IMR-90 (cell line): ENCODE measurements around the gene PRSS33. TPM values are rescaled to one million over a fixed set of nuclear protein-coding genes. Genes with fewer than 3 reads are reported as not detected.

Experiments
- ATAC-seq: fragments of 200-7000 bp; cut with Tn5 transposase; 2 replicates; pipeline ENCODE4 v1.9.1; 2020; ENCODE audit warnings: low read depth, mild to moderate bottlenecking, moderate library complexity
- BruUV-seq: library from RNA; stranded (reverse); fragments of 400-500 nt; replicated peaks from 2 replicates; lab custom pipeline; 2021; lab: Mats Ljungman, UMichigan
- CTCF ChIA-PET: fragments of 300-600 bp; formaldehyde crosslinking; extraction: SDS; loops from one replicate; lab custom pipeline; 2021; ENCODE audit warnings: antibody characterized with exemption; lab: Yijun Ruan, JAX
- POLR2A ChIA-PET: fragments of 300-600 bp; sonication (Branson Sonifier 250); formaldehyde crosslinking; loops from one replicate; lab custom pipeline; 2022; ENCODE audit warnings: antibody characterized with exemption; ENCODE audit not compliant: unreplicated experiment; lab: Charles Lee
- DNase-seq: peaks from one replicate; pipeline ENCODE4 v3.0.0; 2013
- H2AFZ ChIP-seq: replicated peaks from 2 replicates; pipeline ENCODE3; 2013; ENCODE audit warnings: low read length, mild to moderate bottlenecking; ENCODE audit not compliant: poor library complexity
- H2AK5ac ChIP-seq: 2 replicates; pipeline ENCODE4 v1.6.1; 2013; ENCODE audit warnings: low read depth, low read length, inconsistent platforms
- H2AK9ac ChIP-seq: replicated peaks from 2 replicates; pipeline ENCODE3; 2013; ENCODE audit warnings: mild to moderate bottlenecking, low read depth, low read length, moderate library complexity; ENCODE audit not compliant: poor library complexity
- H2BK120ac ChIP-seq: 2 replicates; pipeline ENCODE4 v1.6.1; 2013; ENCODE audit warnings: low read depth, low read length, inconsistent platforms
- H2BK15ac ChIP-seq: 3 replicates; pipeline ENCODE4 v1.6.1; 2013; ENCODE audit warnings: low read depth, low read length, inconsistent platforms
- H2BK20ac ChIP-seq: 2 replicates; pipeline ENCODE4 v1.6.1; 2013; ENCODE audit warnings: low read depth, mild to moderate bottlenecking, inconsistent platforms, low read length, moderate library complexity
- H2BK5ac ChIP-seq: 2 replicates; pipeline ENCODE4 v1.6.1; 2013; ENCODE audit warnings: mild to moderate bottlenecking, low read depth, low read length, inconsistent platforms; ENCODE audit not compliant: poor library complexity, severe bottlenecking
- H3K14ac ChIP-seq: replicated peaks from 2 replicates; pipeline ENCODE4 v1.6.1; 2013; ENCODE audit warnings: low read depth, low read length, inconsistent platforms
- H3K18ac ChIP-seq: 2 replicates; pipeline ENCODE4 v1.6.1; 2013; ENCODE audit warnings: low read depth, low read length, control low read depth
- H3K23ac ChIP-seq: 2 replicates; pipeline ENCODE4 v1.6.1; 2013; ENCODE audit warnings: low read depth, low read length, inconsistent platforms
- H3K27ac ChIP-seq: 2 replicates; pipeline ENCODE4 v1.5.1; 2013; ENCODE audit warnings: mild to moderate bottlenecking, control low read depth, low read length; ENCODE audit not compliant: insufficient read depth
- H3K27me3 ChIP-seq: 2 replicates; pipeline ENCODE4 v1.6.1; 2013; ENCODE audit warnings: low read length; ENCODE audit not compliant: control insufficient read depth, insufficient read depth
- H3K36me3 ChIP-seq: 2 replicates; pipeline ENCODE4 v1.6.1; 2013; ENCODE audit warnings: low read length, mixed read lengths; ENCODE audit not compliant: control insufficient read depth, insufficient read depth
- H3K4ac ChIP-seq: 2 replicates; pipeline ENCODE4 v1.6.1; 2013; ENCODE audit warnings: low read depth, low read length, inconsistent platforms
- H3K4me1 ChIP-seq: 2 replicates; pipeline ENCODE4 v1.6.1; 2013; ENCODE audit warnings: low read length, mixed read lengths; ENCODE audit not compliant: control insufficient read depth, insufficient read depth
- H3K4me2 ChIP-seq: 2 replicates; pipeline ENCODE4 v1.6.1; 2013; ENCODE audit warnings: low read depth, mild to moderate bottlenecking, control low read depth, low read length, moderate library complexity
- H3K4me3 ChIP-seq: 2 replicates; pipeline ENCODE4 v1.5.1; 2013; ENCODE audit warnings: low read depth, mild to moderate bottlenecking, control low read depth, low read length, moderate library complexity; ENCODE audit not compliant: insufficient read depth
- H3K56ac ChIP-seq: 2 replicates; pipeline ENCODE4 v1.6.1; 2013; ENCODE audit warnings: low read length, inconsistent platforms; ENCODE audit not compliant: insufficient read depth; ENCODE audit errors: extremely low read depth
- H3K79me1 ChIP-seq, 2 experiments: 2 replicates each; pipeline ENCODE4 v1.6.1; 2013; ENCODE audit warnings: low read length in 2 of 2, inconsistent platforms in 1 of 2, low read depth in 1 of 2
- H3K9ac ChIP-seq: 2 replicates; pipeline ENCODE4 v1.6.1; 2013; ENCODE audit warnings: low read depth, low read length, control low read depth
- H3K9me1 ChIP-seq: 2 replicates; pipeline ENCODE4 v1.6.1; 2013; ENCODE audit warnings: low read length, inconsistent platforms; ENCODE audit not compliant: insufficient read depth
- H3K9me3 ChIP-seq: 2 replicates; pipeline ENCODE4 v1.6.1; 2013; ENCODE audit warnings: low read length; ENCODE audit not compliant: control insufficient read depth, insufficient read depth
- H4K20me1 ChIP-seq: 2 replicates; pipeline ENCODE4 v1.6.1; 2013; ENCODE audit warnings: low read length, inconsistent platforms; ENCODE audit not compliant: insufficient read depth
- H4K5ac ChIP-seq: 2 replicates; pipeline ENCODE4 v1.6.1; 2013; ENCODE audit warnings: mild to moderate bottlenecking, low read depth, low read length, control low read depth
- H4K8ac ChIP-seq, 2 experiments: 2 replicates each; pipeline ENCODE4 v1.6.1; 2013; ENCODE audit warnings: low read depth in 2 of 2, low read length in 2 of 2, control low read depth in 1 of 2, inconsistent platforms in 1 of 2
- H4K91ac ChIP-seq: 2 replicates; pipeline ENCODE4 v1.6.1; 2013; ENCODE audit warnings: low read depth, low read length, inconsistent platforms; ENCODE audit not compliant: insufficient read depth
- BHLHE40 ChIP-seq: fragments of 150-350 bp; IDR thresholded peaks from 2 replicates; pipeline ENCODE4 v1.6.1; 2016; ENCODE audit warnings: mild to moderate bottlenecking, low read depth, low read length
- MAZ ChIP-seq: IDR thresholded peaks from 2 replicates; pipeline ENCODE4 v1.6.1; 2012; ENCODE audit warnings: low read depth, mild to moderate bottlenecking, low read length, improper control_type of control experiment, moderate library complexity, borderline replicate concordance
- whole genome bisulfite sequencing, 2 experiments: methylation state at CpG; one replicate each; pipeline versions ENCODE4 v1.1.5 to v1.1.7; 2013; ENCODE audit warnings: missing lambda C conversion rate in 2 of 2; ENCODE audit not compliant: insufficient read length in 1 of 2; ENCODE audit errors: extremely low coverage in 2 of 2; 5-methylcytosine and 5-hydroxymethylcytosine counted together
- dilution Hi-C: fragments of 300-500 bp; cut with HindIII; formaldehyde crosslinking; loops from one replicate; pipeline ENCODE4 v1.14.3; 2018; ENCODE audit warnings: low sequenced_read_pairs; ENCODE audit not compliant: unreplicated experiment
- in situ Hi-C: fragments of 300-500 bp; cut with MboI; formaldehyde crosslinking; loops from 3 replicates; pipeline ENCODE4 v1.14.3; 2019; ENCODE audit warnings: low sequenced_read_pairs, inconsistent platforms, mixed read lengths
- intact Hi-C: fragments of 100-400 bp; cut with micrococcal nuclease; formaldehyde crosslinking; loops from 2 replicates; pipeline ENCODE4 v1.10.0; 2022
- polyA plus RNA-seq, 3 experiments: library from polyadenylated mRNA; depleted of rRNA; stranded (reverse); fragments of >200 nt; gene quantifications; 2 replicates each; pipeline ENCODE4 v1.2.3, GENCODE V29; 2012; ENCODE audit warnings: low replicate concordance in 1 of 3
- total RNA-seq: library from RNA; depleted of rRNA; stranded (reverse); fragments of >200 nt; gene quantifications from 2 replicates; pipeline ENCODE4 v1.2.3, GENCODE V29; 2012

PRSS33 gene
- total and polyA plus RNA-seq, 2 of the 4 experiments (the other 2 are of a cell fraction), result not detected

- ChIA-PET POLR2A (no interaction called here), CTCF (no interaction called here)
- Histone ChIP-seq H3K27me3 (no peaks in the 10 kb centered on the region), H3K9me1 (peaks cover 15% of the 10 kb centered on the region), H3K4me1 (peaks cover 12% of the 10 kb centered on the region), H3K4ac (peak overlapping the region; percentile 90), H3K79me1 (peaks cover 21 to 75% of the 10 kb centered on the region in 2 experiments), H3K14ac (peak overlapping the region; percentile 96), H3K4me3 (peak overlapping the region; percentile 96), H2BK5ac (peak overlapping the region; percentile 87), H3K9me3 (no peaks in the 10 kb centered on the region), H3K18ac (peak overlapping the region; percentile 31; the same call in 1 of the 2 replicates), H3K27ac (peak overlapping the region; percentile 90), H2AK5ac (peak overlapping the region; percentile 92), H4K91ac (peak overlapping the region; percentile 70), H2BK120ac (peak overlapping the region; percentile 41; the same call in 1 of the 2 replicates), H3K56ac (peak overlapping the region; percentile 73), H4K5ac (0 out of 2 replicates have a peak overlapping the region, but pooled peaks have one; percentile 30), H2AFZ (peak overlapping the region; percentile 90), H2BK20ac (no peak overlapping the region), H4K20me1 (peaks cover 44% of the 10 kb centered on the region), H4K8ac (peak overlapping the region; percentile 76 to 100; a peak in 2 of 4 replicates), H3K23ac (peak overlapping the region; percentile 61), H3K9ac (peak overlapping the region; percentile 91), H2AK9ac (peak overlapping the region; percentile 98), H3K4me2 (peak overlapping the region; percentile 95), H2BK15ac (no peak overlapping the region), H3K36me3 (peaks cover 33% of the 10 kb centered on the region)
- dilution Hi-C loops (no loop called here), intact Hi-C loops (loop anchor here (1.0 kb wide), 1 partner anchor 92 kb away; no protein-coding TSS in a partner anchor), in situ Hi-C loops (no loop called here)
- BruUV-seq, result no TSS peak
- no peak for DNase-seq
- TF ChIP-seq BHLHE40 (peak; percentile 72), MAZ (no peak)
- 0% methylated on average over 31 of the region's 72 CpGs; no CpG with 5 or more reads in 1 of the 2 experiments for WGBS, 2 experiments
- ATAC-seq, result peak; percentile 38
Measured at GRCh38 chr16:2776500-2777139, 10.7 kb downstream of the PRSS33 start.
